Pancreas (tissue), 10 donors: ENCODE results near the gene ENTPD1. TPM values are rescaled to one million over a fixed set of nuclear protein-coding genes. Genes with fewer than 3 reads are reported as not detected.

Source experiments
- ATAC-seq, 4 donors: fragments of 200-7000 bp; cut with Tn5 transposase; one replicate each; pipeline versions ENCODE4 v1.8.0 to v1.9.1; 2020; ENCODE audit warnings: mild to moderate bottlenecking in 4 of 4, moderate library complexity in 4 of 4
- DNase-seq, 6 donors: peaks; one replicate each; pipeline ENCODE4 v3.0.0-alpha.2; 2020
- FAIRE-seq: peaks from 2 replicates; lab custom pipeline; 2012; peaks lifted over from hg19 to GRCh38; lab: Jason Lieb, UNC
- H3K27ac ChIP-seq, 4 donors: fragments of 200-600 bp; sonication (generic); 1 replicate in 3 of 4; 2 replicates in 1 of 4; pipeline versions ENCODE4 v1.5.0 to v1.8.0; 2020
- H3K27me3 ChIP-seq, 4 donors: fragments of 200-600 bp; one replicate each; pipeline ENCODE4 v1.8.0; 2021
- H3K36me3 ChIP-seq, 3 donors: fragments of 200-600 bp; sonication (generic) in 1 of 3; one replicate each; pipeline versions ENCODE4 v1.5.0 to v1.8.0; 2020 to 2021
- H3K4me1 ChIP-seq, 3 donors: fragments of 200-600 bp; one replicate each; pipeline ENCODE4 v1.8.0; 2021
- H3K4me3 ChIP-seq, 4 donors: fragments of 200-600 bp; sonication (generic) in 2 of 4; one replicate each; pipeline versions ENCODE4 v1.5.0 to v1.8.0; 2020 to 2021
- H3K9me3 ChIP-seq, 4 donors: fragments of 200-600 bp; one replicate each; pipeline ENCODE4 v1.8.0; 2021
- WGBS, 2 donors: extraction: QIAGEN DNeasy Blood & Tissue Kit; methylation state at CpG; one replicate each; pipeline ENCODE4 v1.1.7; 2013; 5-methylcytosine and 5-hydroxymethylcytosine counted together
- intact Hi-C, 3 donors: fragments of 100-400 bp; cut with DNase I; formaldehyde crosslinking; loops; one replicate each; pipeline versions ENCODE4 v1.11.1 to v1.14.2; 2022
- polyA plus RNA-seq, 2 donors: library from polyadenylated mRNA; stranded (reverse); fragments of 200-250 nt; gene quantifications; one replicate each; pipeline ENCODE4 v1.2.3, GENCODE V29; 2013
- total RNA-seq, 6 donors: library from RNA; stranded (reverse); fragmentation: NEBNext Ultra II Directional in 4 of 6; extraction: Animal tissue kit (Norgen Biotek cat#: 25700) in 4 of 6; gene quantifications; one replicate each; pipeline versions ENCODE4 v1.2.1 to v1.2.4, GENCODE V29; 2021 to 2023
- TF ChIP-seq, protein P1 (sequence below), 4 donors: fragments of 200-600 bp; sonication (generic) in 3 of 4; IDR thresholded peaks; one replicate each; pipeline versions ENCODE4 v1.5.0 to v1.8.0; 2021; ENCODE audit warnings: antibody characterized with exemption in 4 of 4
- donor health status: healthy with polysubstance abuse.
- donor health status: DM: no; HTN: no; CAD: no; lungs with moderate emphysema.
- donor health status: DM: no; HTN: no; CAD: no.
- donor health status: control.
- donor health status: control.
- donor health status: Bipolar disorder and iron deficiency.
- donor health status: DM: yes; HTN: yes; CAD: no.
- donor health status: DM: no; HTN: no; CAD: no.
- donor health status: DM: no; HTN: no; CAD: no.
- donor health status: DM: yes; HTN: yes; CAD: no.

ENTPD1 gene, protein sequence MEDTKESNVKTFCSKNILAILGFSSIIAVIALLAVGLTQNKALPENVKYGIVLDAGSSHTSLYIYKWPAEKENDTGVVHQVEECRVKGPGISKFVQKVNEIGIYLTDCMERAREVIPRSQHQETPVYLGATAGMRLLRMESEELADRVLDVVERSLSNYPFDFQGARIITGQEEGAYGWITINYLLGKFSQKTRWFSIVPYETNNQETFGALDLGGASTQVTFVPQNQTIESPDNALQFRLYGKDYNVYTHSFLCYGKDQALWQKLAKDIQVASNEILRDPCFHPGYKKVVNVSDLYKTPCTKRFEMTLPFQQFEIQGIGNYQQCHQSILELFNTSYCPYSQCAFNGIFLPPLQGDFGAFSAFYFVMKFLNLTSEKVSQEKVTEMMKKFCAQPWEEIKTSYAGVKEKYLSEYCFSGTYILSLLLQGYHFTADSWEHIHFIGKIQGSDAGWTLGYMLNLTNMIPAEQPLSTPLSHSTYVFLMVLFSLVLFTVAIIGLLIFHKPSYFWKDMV
- total RNA-seq (10 to 100 TPM in 1 of 6 donors, 1 to 10 TPM in 4, under 1 TPM in 1; 0.67 to 10.9 (median 1.6) TPM), polyA plus RNA-seq (1 to 10 TPM; 1.8 TPM)

DNA sequence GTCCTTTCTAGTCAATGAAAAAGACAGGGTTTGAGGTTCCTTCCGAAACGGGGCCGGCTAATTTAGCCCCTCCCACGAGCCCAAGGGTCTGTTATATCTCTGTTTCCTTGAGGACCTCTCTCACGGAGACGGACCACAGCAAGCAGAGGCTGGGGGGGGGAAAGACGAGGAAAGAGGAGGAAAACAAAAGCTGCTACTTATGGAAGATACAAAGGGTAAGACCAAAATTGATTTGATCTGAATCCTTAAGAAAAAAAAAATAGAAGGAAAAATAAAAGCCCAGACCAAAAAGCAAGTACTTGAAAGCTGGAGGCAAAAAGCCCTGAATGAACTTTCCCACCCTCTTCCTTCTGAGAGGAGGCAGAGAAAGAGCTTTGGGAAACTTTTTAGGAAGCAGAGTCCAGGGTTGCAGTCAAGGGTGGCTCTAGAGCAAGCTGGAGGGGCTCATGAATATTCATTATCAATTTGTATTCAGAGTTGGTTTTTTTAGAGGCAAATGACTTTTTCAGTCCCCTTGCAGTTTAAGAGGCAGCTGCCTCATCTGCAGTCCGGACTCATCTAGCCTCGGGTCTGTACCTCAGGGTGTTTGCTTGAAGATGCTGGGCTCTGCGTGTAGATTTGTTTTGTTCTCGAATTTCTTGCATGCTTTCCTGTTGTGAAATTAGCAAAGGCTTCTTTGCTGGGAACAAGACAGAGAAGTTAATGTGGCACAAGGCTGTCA, at the start of gene ENTPD1:
ENTPD1 (plus strand) TSS at position 123 of the 721 bp plus-strand sequence; CDS start at position 200, 77 bp downstream.
- peak within 1 kb of the TSS in 1 of 4 donors; percentile 15 for H3K4me3 ChIP-seq
- ATAC-seq = peak in 2 of 4 donors; percentile 46 to 55
- no peaks in the 10 kb centered on the region for H3K36me3 ChIP-seq
- no peak for DNase-seq
- H3K27me3 ChIP-seq = peaks cover 0 to 12% (median 0%) of the 10 kb centered on the region in 4 donors
- TF ChIP-seq, protein P1, sequence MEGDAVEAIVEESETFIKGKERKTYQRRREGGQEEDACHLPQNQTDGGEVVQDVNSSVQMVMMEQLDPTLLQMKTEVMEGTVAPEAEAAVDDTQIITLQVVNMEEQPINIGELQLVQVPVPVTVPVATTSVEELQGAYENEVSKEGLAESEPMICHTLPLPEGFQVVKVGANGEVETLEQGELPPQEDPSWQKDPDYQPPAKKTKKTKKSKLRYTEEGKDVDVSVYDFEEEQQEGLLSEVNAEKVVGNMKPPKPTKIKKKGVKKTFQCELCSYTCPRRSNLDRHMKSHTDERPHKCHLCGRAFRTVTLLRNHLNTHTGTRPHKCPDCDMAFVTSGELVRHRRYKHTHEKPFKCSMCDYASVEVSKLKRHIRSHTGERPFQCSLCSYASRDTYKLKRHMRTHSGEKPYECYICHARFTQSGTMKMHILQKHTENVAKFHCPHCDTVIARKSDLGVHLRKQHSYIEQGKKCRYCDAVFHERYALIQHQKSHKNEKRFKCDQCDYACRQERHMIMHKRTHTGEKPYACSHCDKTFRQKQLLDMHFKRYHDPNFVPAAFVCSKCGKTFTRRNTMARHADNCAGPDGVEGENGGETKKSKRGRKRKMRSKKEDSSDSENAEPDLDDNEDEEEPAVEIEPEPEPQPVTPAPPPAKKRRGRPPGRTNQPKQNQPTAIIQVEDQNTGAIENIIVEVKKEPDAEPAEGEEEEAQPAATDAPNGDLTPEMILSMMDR (IDR thresholded peaks at IDR 0.05) = no peak
- no peaks in the 10 kb centered on the region for H3K4me1 ChIP-seq
- H3K27ac ChIP-seq = peak within 1 kb of the TSS in 3 of 4 donors; percentile 15 to 26 (median 22)
- intact Hi-C loops = no loop called here
- 4 to 6% methylated on average over 11 of the region's 11 CpGs for WGBS, 2 donors
- no peak for FAIRE-seq
- H3K9me3 ChIP-seq = no peaks in the 10 kb centered on the region

DNA sequence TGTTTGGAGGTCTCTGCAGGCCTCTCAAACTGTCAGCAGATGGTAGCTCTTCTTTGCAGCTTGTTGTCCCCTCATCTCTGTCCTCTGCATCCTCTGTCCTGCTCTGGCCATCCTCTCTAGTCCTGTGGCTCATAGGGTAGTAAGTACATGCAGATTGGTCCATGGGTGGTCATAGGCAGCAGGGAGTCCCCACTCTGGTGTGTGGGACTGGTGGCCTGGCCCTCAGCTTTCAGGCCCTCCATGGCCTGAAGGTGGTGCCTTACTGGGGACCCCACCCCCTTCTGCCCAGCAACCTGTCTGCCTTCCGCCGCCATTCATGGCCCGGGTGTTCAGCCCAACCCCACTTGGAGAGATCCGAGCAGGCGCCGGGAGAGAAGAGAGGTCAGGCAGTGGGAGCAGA, 49.4 kb upstream of the ENTPD1 start:
- ATAC-seq (no peak), DNase-seq (no peak), FAIRE-seq (no peak)
- Histone ChIP-seq H3K27me3 (no peaks in the 10 kb centered on the region), H3K9me3 (no peaks in the 10 kb centered on the region), H3K4me3 (no peak overlapping the region), H3K27ac (no peak overlapping the region), H3K4me1 (no peaks in the 10 kb centered on the region), H3K36me3 (no peaks in the 10 kb centered on the region)
- intact Hi-C loops = no loop called here
- TF ChIP-seq, protein P1 (IDR thresholded peaks at IDR 0.05) = no peak
- 44 to 48% methylated on average over 6 of the region's 6 CpGs for WGBS, 2 donors

DNA sequence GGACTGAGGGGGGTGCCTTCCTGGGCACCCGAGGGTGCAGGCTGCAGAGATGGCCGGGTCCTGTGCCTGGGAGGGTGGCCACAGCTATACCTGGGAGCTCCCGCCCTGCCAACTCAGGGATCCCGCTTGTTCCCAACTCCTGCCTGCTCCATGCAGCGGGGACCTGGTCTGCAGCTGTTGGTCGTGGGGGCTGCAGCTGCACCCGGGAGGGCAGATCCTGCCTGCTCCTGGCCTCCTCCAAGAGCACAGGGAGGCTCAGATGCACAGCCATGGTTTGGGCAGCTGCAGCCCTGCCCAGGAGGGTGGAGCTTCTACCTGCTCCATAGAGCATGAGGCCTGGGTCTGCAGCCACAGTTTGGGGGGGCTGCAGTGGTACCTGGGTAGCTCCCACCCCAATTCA, 49.0 kb upstream of the ENTPD1 start:
- DNase-seq (peak in 1 of 6 donors; percentile 36), ATAC-seq (no peak), FAIRE-seq (no peak)
- no peaks in the 10 kb centered on the region for H3K4me1 ChIP-seq
- H3K27ac ChIP-seq = no peak overlapping the region
- no peaks in the 10 kb centered on the region for H3K27me3 ChIP-seq
- no peaks in the 10 kb centered on the region for H3K36me3 ChIP-seq
- no peaks in the 10 kb centered on the region for H3K9me3 ChIP-seq
- H3K4me3 ChIP-seq = no peak overlapping the region
- TF ChIP-seq, protein P1 (IDR thresholded peaks at IDR 0.05) = no peak
- WGBS, 2 donors = 71 to 76% methylated on average over 7 of the region's 7 CpGs
- intact Hi-C loops = no loop called here

DNA sequence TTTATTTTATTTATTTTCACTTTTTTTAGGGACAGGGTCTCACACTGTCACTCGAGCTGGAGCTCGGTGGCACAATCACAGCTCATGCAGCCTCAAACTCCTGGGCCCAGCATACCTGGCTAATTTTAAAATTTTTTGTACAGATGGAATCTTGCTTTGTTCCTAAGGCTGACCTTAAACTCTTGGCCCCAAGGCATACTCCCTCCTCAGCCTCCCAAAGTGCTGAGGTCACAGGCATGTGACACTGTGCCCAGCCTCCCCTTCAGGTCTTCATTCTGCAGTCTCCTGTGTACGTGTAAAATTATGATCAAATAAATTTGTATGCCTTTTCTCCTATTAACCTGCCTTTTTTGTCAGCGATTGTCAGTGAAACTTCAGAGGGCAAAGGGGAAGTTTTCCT, 44.5 kb upstream of the ENTPD1 start:
- Histone ChIP-seq H3K27ac (no peak overlapping the region), H3K36me3 (no peaks in the 10 kb centered on the region), H3K4me1 (peaks cover 0 to 4% (median 0%) of the 10 kb centered on the region in 3 donors), H3K9me3 (no peaks in the 10 kb centered on the region), H3K4me3 (no peak overlapping the region), H3K27me3 (no peaks in the 10 kb centered on the region)
- intact Hi-C loops = no loop called here
- no peak for FAIRE-seq
- ATAC-seq = no peak
- no peak for DNase-seq
- 89 to 92% methylated on average over 4 of the region's 4 CpGs for WGBS, 2 donors
- TF ChIP-seq, protein P1 (IDR thresholded peaks at IDR 0.05) = no peak
